CD4-positive, alpha-beta T cell treated with Interleukin-4 for 4 hours (primary cell): ENCODE data around the gene LZTS3.
"Not testable (repeated sequence)": the region's sequence is repeated elsewhere in the genome, so short reads cannot be mapped to it uniquely, and the experiment has no call there.

ENCODE experiments used
- DNase-seq: peaks from one replicate; pipeline ENCODE4 v3.0.0-alpha.2; 2020

Gene LZTS3

GRCh38 chr20:3172933-3173609 lies at the start of gene LZTS3:
Gene LZTS3, minus strand, starts transcription at chr20:3173549. Its CDS starts 6,386 bp downstream, at chr20:3167163.
- DNase-seq, result peak; percentile 84

GRCh38 chr20:3221398-3222226 lies 48.3 kb upstream of the LZTS3 start:
- no peak for DNase-seq

GRCh38 chr20:3218307-3218988 lies 45.1 kb upstream of the LZTS3 start:
- peak; percentile 55 for DNase-seq

GRCh38 chr20:3215359-3215917 lies 42.1 kb upstream of the LZTS3 start:
- not testable (repeated sequence) for DNase-seq

GRCh38 chr20:3213226-3213625 lies 39.9 kb upstream of the LZTS3 start:
- no peak for DNase-seq

- DNase-seq, result no peak
Measured at GRCh38 chr20:3210346-3210745, 37.0 kb upstream of the LZTS3 start.

GRCh38 chr20:3209946-3210317 lies 36.6 kb upstream of the LZTS3 start:
- no peak for DNase-seq

GRCh38 chr20:3209257-3209945 lies 36.1 kb upstream of the LZTS3 start, which contains the start of gene ITPA:
Gene ITPA, plus strand, starts transcription at chr20:3209498. Its CDS starts 54 bp downstream, at chr20:3209552.
- DNase-seq, result peak; percentile 63

GRCh38 chr20:3208786-3209256 lies 35.5 kb upstream of the LZTS3 start:
- DNase-seq, result no peak

GRCh38 chr20:3204124-3204794 lies 30.9 kb upstream of the LZTS3 start, which contains the start of gene DDRGK1:
Gene DDRGK1, minus strand, starts transcription at chr20:3204682. Its CDS starts 55 bp downstream, at chr20:3204627.
- peak; percentile 88 for DNase-seq

GRCh38 chr20:3203315-3204123 lies 30.2 kb upstream of the LZTS3 start:
- DNase-seq, result peak; percentile 11

GRCh38 chr20:3202965-3203314 lies 29.6 kb upstream of the LZTS3 start:
- DNase-seq, result no peak

GRCh38 chr20:3199976-3200755 lies 26.8 kb upstream of the LZTS3 start:
- no peak for DNase-seq

- DNase-seq, result no peak
Measured at GRCh38 chr20:3199206-3199605, 25.9 kb upstream of the LZTS3 start.

- no peak for DNase-seq
Measured at GRCh38 chr20:3195590-3196237, 22.4 kb upstream of the LZTS3 start.

GRCh38 chr20:3194617-3195280 lies 21.4 kb upstream of the LZTS3 start:
- DNase-seq, result no peak

- DNase-seq, result no peak
Measured at GRCh38 chr20:3193806-3194616, 20.7 kb upstream of the LZTS3 start.
